Measurements from ENCODE around the gene OXCT1. TPM values are rescaled to one million over a fixed set of nuclear protein-coding genes. Genes with fewer than 3 reads are reported as not detected.
A peak's percentile ranks its signal among the peaks of the same experiment; 100 is the strongest.

OXCT1 gene
- total RNA-seq, 2 donors from 2014 or later, result 32.8 to 161 TPM

- no peak overlapping the region for H3K4me3 ChIP-seq
- H3K9me3 ChIP-seq, result no peaks in the 10 kb centered on the region
- H3K4me1 ChIP-seq, result no peaks in the 10 kb centered on the region
- no peak for DNase-seq (ENCODE audit: low spot score)
- no peak overlapping the region for H3K27ac ChIP-seq
- no peaks in the 10 kb centered on the region for H3K36me3 ChIP-seq
- no peaks in the 10 kb centered on the region for H3K27me3 ChIP-seq
- no peak for TF ChIP-seq CTCF (IDR thresholded peaks at IDR 0.05)
These were observed 27.4 kb downstream of the OXCT1 start for GRCh38 chr5:41842777-41843176.

- TF ChIP-seq CTCF (IDR thresholded peaks at IDR 0.05), result no peak
- no peak for DNase-seq (ENCODE audit: low spot score)
- H3K27me3 ChIP-seq, result no peaks in the 10 kb centered on the region
- H3K4me3 ChIP-seq, result no peak overlapping the region
- peaks cover 0 to 1% of the 10 kb centered on the region in 2 donors for H3K4me1 ChIP-seq
- H3K27ac ChIP-seq, result no peak overlapping the region
- no peaks in the 10 kb centered on the region for H3K36me3 ChIP-seq
- H3K9me3 ChIP-seq, result no peaks in the 10 kb centered on the region
These were observed 28.9 kb downstream of the OXCT1 start for GRCh38 chr5:41841325-41841724.

- Histone ChIP-seq H3K9me3 (no peaks in the 10 kb centered on the region), H3K36me3 (no peaks in the 10 kb centered on the region), H3K27me3 (no peaks in the 10 kb centered on the region), H3K4me1 (peaks cover 0 to 9% of the 10 kb centered on the region in 2 donors), H3K4me3 (no peak overlapping the region), H3K27ac (no peak overlapping the region)
- no peak for DNase-seq (ENCODE audit: low spot score)
- TF ChIP-seq CTCF (IDR thresholded peaks at IDR 0.05), result no peak
These were observed 30.0 kb downstream of the OXCT1 start for GRCh38 chr5:41840251-41840650.

GRCh38 chr5:41837793-41838192 lies 32.4 kb downstream of the OXCT1 start:
- H3K9me3 ChIP-seq, result no peaks in the 10 kb centered on the region
- H3K4me1 ChIP-seq, result peaks cover 0 to 9% of the 10 kb centered on the region in 2 donors
- TF ChIP-seq CTCF (IDR thresholded peaks at IDR 0.05), result no peak
- no peaks in the 10 kb centered on the region for H3K36me3 ChIP-seq
- DNase-seq (ENCODE audit: low spot score), result no peak
- H3K27ac ChIP-seq, result no peak overlapping the region
- H3K4me3 ChIP-seq, result no peak overlapping the region
- no peaks in the 10 kb centered on the region for H3K27me3 ChIP-seq

- no peaks in the 10 kb centered on the region for H3K9me3 ChIP-seq
- no peaks in the 10 kb centered on the region for H3K27me3 ChIP-seq
- peaks cover 0 to 9% of the 10 kb centered on the region in 2 donors for H3K4me1 ChIP-seq
- TF ChIP-seq CTCF (IDR thresholded peaks at IDR 0.05), result no peak
- peaks cover 9% of the 10 kb centered on the region for H3K36me3 ChIP-seq
- DNase-seq (ENCODE audit: low spot score), result peak; percentile 72
- H3K4me3 ChIP-seq, result no peak overlapping the region
- peak overlapping the region; percentile 65 to 74 for H3K27ac ChIP-seq
These were observed 34.6 kb downstream of the OXCT1 start for GRCh38 chr5:41835645-41836044.

GRCh38 chr5:41834506-41834905 lies 35.7 kb downstream of the OXCT1 start:
- H3K27ac ChIP-seq, result peak overlapping the region; percentile 65 to 74
- peaks cover 9% of the 10 kb centered on the region for H3K36me3 ChIP-seq

More at GRCh38 chr5:41834506-41834905, 35.7 kb downstream of the OXCT1 start:
- Histone ChIP-seq H3K27me3 (no peaks in the 10 kb centered on the region), H3K4me1 (peaks cover 0 to 9% of the 10 kb centered on the region in 2 donors), H3K9me3 (no peaks in the 10 kb centered on the region), H3K4me3 (no peak overlapping the region)
- DNase-seq (ENCODE audit: low spot score), result no peak
- no peak for TF ChIP-seq CTCF (IDR thresholded peaks at IDR 0.05)

Measured in right atrium auricular region (tissue), 2 donors.